Astrocyte (in vitro differentiated cells and primary cell): Measurements from ENCODE around the gene NRIP1. TPM values are rescaled to one million over a fixed set of nuclear protein-coding genes. Genes with fewer than 3 reads are reported as not detected.

Experiments
- DNase-seq: peaks from one replicate; pipeline ENCODE4 v3.0.0-alpha.2; 2010; ENCODE audit warnings: low read depth
- FAIRE-seq: peaks from 2 replicates; lab custom pipeline; 2011; peaks lifted over from hg19 to GRCh38; lab: Jason Lieb, UNC
- H2AFZ ChIP-seq: 2 replicates; pipeline ENCODE4 v1.6.0; 2012; ENCODE audit warnings: low read depth, low read length, inconsistent platforms
- H3K27ac ChIP-seq: 2 replicates; pipeline ENCODE4 v1.5.1; 2011; ENCODE audit warnings: low read depth, low read length, inconsistent platforms
- H3K27me3 ChIP-seq: 2 replicates; pipeline ENCODE4 v1.6.0; 2011; ENCODE audit warnings: low read length, inconsistent platforms; ENCODE audit not compliant: insufficient read depth
- H3K36me3 ChIP-seq: 2 replicates; pipeline ENCODE4 v1.5.1; 2011; ENCODE audit warnings: low read length, inconsistent platforms; ENCODE audit not compliant: insufficient read depth
- H3K4me1 ChIP-seq: 2 replicates; pipeline ENCODE4 v1.5.1; 2011; ENCODE audit warnings: low read length, inconsistent platforms; ENCODE audit not compliant: insufficient read depth
- H3K4me2 ChIP-seq: 2 replicates; pipeline ENCODE4 v1.6.0; 2012; ENCODE audit warnings: low read length, inconsistent platforms
- H3K4me3 ChIP-seq: 2 replicates; pipeline ENCODE4 v1.5.1; 2011; ENCODE audit warnings: low read depth, mild to moderate bottlenecking, low read length, inconsistent platforms; ENCODE audit not compliant: insufficient read depth
- H3K79me2 ChIP-seq: 2 replicates; pipeline ENCODE4 v1.6.0; 2012; ENCODE audit warnings: mild to moderate bottlenecking, low read length, inconsistent platforms; ENCODE audit not compliant: insufficient read depth
- H3K9ac ChIP-seq: 2 replicates; pipeline ENCODE4 v1.6.0; 2012; ENCODE audit warnings: mild to moderate bottlenecking, low read length, inconsistent platforms
- H3K9me3 ChIP-seq: 2 replicates; pipeline ENCODE4 v1.5.1; 2012; ENCODE audit warnings: low read depth, mild to moderate bottlenecking, low read length, inconsistent platforms; ENCODE audit not compliant: insufficient read depth
- H4K20me1 ChIP-seq: 2 replicates; pipeline ENCODE4 v1.6.0; 2012; ENCODE audit warnings: low read length, inconsistent platforms; ENCODE audit not compliant: insufficient read depth
- H3K27ac Mint-ChIP-seq: one replicate; pipeline ENCODE4 v1.8.0; 2021; ENCODE audit warnings: mild to moderate bottlenecking, mixed read lengths; ENCODE audit not compliant: unreplicated experiment
- H3K27me3 Mint-ChIP-seq: one replicate; pipeline ENCODE4 v1.8.0; 2021; ENCODE audit warnings: low read depth, mixed read lengths; ENCODE audit not compliant: unreplicated experiment
- H3K36me3 Mint-ChIP-seq: one replicate; pipeline ENCODE4 v1.8.0; 2021; ENCODE audit warnings: low read depth, mixed read lengths; ENCODE audit not compliant: unreplicated experiment
- H3K4me1 Mint-ChIP-seq: one replicate; pipeline ENCODE4 v1.8.0; 2021; ENCODE audit warnings: low read depth, mixed read lengths; ENCODE audit not compliant: unreplicated experiment
- H3K4me3 Mint-ChIP-seq: one replicate; pipeline ENCODE4 v1.8.0; 2021; ENCODE audit warnings: mild to moderate bottlenecking, moderate library complexity, mixed read lengths; ENCODE audit not compliant: unreplicated experiment
- H3K9me3 Mint-ChIP-seq: one replicate; pipeline ENCODE4 v1.8.0; 2021; ENCODE audit warnings: mild to moderate bottlenecking, mixed read lengths; ENCODE audit not compliant: unreplicated experiment
- CTCF ChIP-seq: IDR thresholded peaks from 2 replicates; pipeline ENCODE4 v1.5.1; 2011; ENCODE audit warnings: low read depth, mild to moderate bottlenecking, inconsistent platforms, low read length, moderate library complexity; ENCODE audit not compliant: insufficient read depth
- EZH2 ChIP-seq: IDR thresholded peaks from 2 replicates; pipeline ENCODE4 v1.6.1; 2012; ENCODE audit warnings: mild to moderate bottlenecking, low read length, inconsistent platforms; ENCODE audit not compliant: insufficient read depth
- total RNA-seq: library from RNA; stranded (reverse); gene quantifications from 2 replicates; pipeline ENCODE4 v1.2.1, GENCODE V29; 2021

NRIP1 gene
- total RNA-seq, 1 donor from 2014 or later = 55.5 TPM

GRCh38 chr21:15078180-15078579 lies 13.4 kb upstream of the NRIP1 start:
- no peaks in the 10 kb centered on the region for H4K20me1 ChIP-seq
- H3K36me3 ChIP-seq = no peaks in the 10 kb centered on the region
- H3K36me3 Mint-ChIP-seq = no peaks in the 10 kb centered on the region
- no peaks in the 10 kb centered on the region for H3K9me3 Mint-ChIP-seq
- no peak overlapping the region for H2AFZ ChIP-seq
- H3K9me3 ChIP-seq = no peaks in the 10 kb centered on the region
- H3K4me2 ChIP-seq = no peak overlapping the region
- H3K79me2 ChIP-seq = no peaks in the 10 kb centered on the region
- TF ChIP-seq EZH2 = no peak
- TF ChIP-seq CTCF = no peak
- H3K27me3 ChIP-seq = no peaks in the 10 kb centered on the region
- no peaks in the 10 kb centered on the region for H3K4me1 ChIP-seq
- no peak overlapping the region for H3K27ac ChIP-seq
- FAIRE-seq (no peak), DNase-seq (no peak)
- no peak overlapping the region for H3K9ac ChIP-seq
- H3K4me3 Mint-ChIP-seq = no peak overlapping the region
- H3K27me3 Mint-ChIP-seq = no peaks in the 10 kb centered on the region
- H3K27ac Mint-ChIP-seq = no peak overlapping the region
- no peaks in the 10 kb centered on the region for H3K4me1 Mint-ChIP-seq
- H3K4me3 ChIP-seq = no peak overlapping the region

GRCh38 chr21:15077529-15078145 lies 12.8 kb upstream of the NRIP1 start:
- FAIRE-seq (no peak), DNase-seq (no peak)
- TF ChIP-seq EZH2 (no peak), CTCF (no peak)
- Mint-ChIP-seq H3K36me3 (no peaks in the 10 kb centered on the region), H3K27ac (no peak overlapping the region), H3K9me3 (no peaks in the 10 kb centered on the region), H3K4me1 (no peaks in the 10 kb centered on the region), H3K4me3 (no peak overlapping the region), H3K27me3 (no peaks in the 10 kb centered on the region)
- H3K79me2 ChIP-seq = no peaks in the 10 kb centered on the region
- H3K27ac ChIP-seq = no peak overlapping the region
- H3K4me1 ChIP-seq = no peaks in the 10 kb centered on the region
- H3K36me3 ChIP-seq = no peaks in the 10 kb centered on the region
- no peak overlapping the region for H3K4me3 ChIP-seq
- H4K20me1 ChIP-seq = no peaks in the 10 kb centered on the region
- no peak overlapping the region for H3K9ac ChIP-seq
- no peaks in the 10 kb centered on the region for H3K27me3 ChIP-seq
- no peak overlapping the region for H3K4me2 ChIP-seq
- H3K9me3 ChIP-seq = no peaks in the 10 kb centered on the region
- H2AFZ ChIP-seq = no peak overlapping the region

- DNase-seq (no peak), FAIRE-seq (no peak)
- Mint-ChIP-seq H3K36me3 (no peaks in the 10 kb centered on the region), H3K27ac (no peak overlapping the region), H3K4me3 (no peak overlapping the region), H3K4me1 (no peaks in the 10 kb centered on the region), H3K27me3 (no peaks in the 10 kb centered on the region), H3K9me3 (peaks cover 1% of the 10 kb centered on the region)
- Histone ChIP-seq H3K4me1 (no peaks in the 10 kb centered on the region), H2AFZ (no peak overlapping the region), H3K9me3 (no peaks in the 10 kb centered on the region), H4K20me1 (no peaks in the 10 kb centered on the region), H3K27ac (no peak overlapping the region), H3K4me3 (no peak overlapping the region), H3K9ac (no peak overlapping the region), H3K79me2 (no peaks in the 10 kb centered on the region), H3K27me3 (no peaks in the 10 kb centered on the region), H3K4me2 (no peak overlapping the region), H3K36me3 (no peaks in the 10 kb centered on the region)
- TF ChIP-seq CTCF (no peak), EZH2 (no peak)
Measured at GRCh38 chr21:15076730-15077129, 11.9 kb upstream of the NRIP1 start.
